Kidney glomerular epithelial cell (primary cell): ENCODE data around the gene NLGN1.
"Not testable (repeated sequence)": the region's sequence is repeated elsewhere in the genome, so short reads cannot be mapped to it uniquely, and the experiment has no call there.

Source experiments
- DNase-seq: peaks from one replicate; lab custom pipeline; 2025; lab: John Stamatoyannopoulos, UW

Gene NLGN1

GRCh38 chr3:174168538-174169254, 771.2 kb downstream of the NLGN1 start:
- no peak for DNase-seq

GRCh38 chr3:174169736-174170135, 772.2 kb downstream of the NLGN1 start:
- DNase-seq: no peak

DNA sequence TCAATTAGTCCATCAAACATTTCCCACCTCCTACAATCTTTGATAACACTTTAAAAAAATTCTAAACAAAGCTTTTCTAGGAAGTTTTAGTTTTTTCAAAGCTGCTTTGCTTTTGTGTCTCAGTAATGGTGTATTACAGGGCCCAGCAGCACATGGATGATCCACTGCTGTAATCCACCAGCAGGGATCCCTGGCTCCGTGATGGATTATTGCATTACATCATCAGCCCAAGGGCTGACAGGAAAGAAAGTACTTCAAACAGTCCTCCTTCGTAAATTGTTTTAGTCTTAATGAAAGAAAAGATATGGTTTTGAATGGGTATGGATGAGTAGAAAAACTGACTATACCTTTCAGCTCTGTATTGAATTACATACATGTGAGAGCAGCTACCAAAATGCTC, 772.7 kb downstream of the NLGN1 start:
- DNase-seq: no peak

DNA sequence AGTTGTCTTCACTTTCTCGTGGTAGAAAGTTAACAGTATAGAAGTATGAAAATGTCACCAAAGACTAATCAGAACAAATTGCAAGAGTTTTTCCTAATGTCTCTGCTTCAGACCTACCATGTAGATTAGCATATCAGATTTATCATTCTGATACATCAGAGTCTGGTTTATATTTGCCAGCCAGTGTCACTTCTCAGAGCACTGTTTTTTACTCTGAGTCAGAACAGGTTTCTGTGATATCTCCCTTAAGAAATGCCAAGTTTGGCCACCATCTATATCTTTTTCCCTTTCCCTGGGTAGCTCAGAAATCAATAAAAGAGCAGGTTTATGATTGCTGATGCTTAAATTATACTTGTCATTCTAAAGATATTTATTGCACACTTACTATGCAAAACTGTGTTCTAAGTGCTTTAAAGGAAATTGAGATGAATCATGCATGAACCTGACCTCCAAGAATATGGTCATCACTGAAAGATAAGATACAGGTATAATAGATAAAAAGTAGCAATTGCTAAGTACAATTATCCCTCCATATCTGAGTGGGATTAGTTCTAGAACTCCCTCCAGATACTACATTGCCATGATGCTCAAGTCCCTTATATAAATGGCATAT, 788.9 kb downstream of the NLGN1 start:
- no peak for DNase-seq

GRCh38 chr3:174191380-174191779, 793.8 kb downstream of the NLGN1 start:
- DNase-seq: no peak

GRCh38 chr3:174191895-174192294, 794.4 kb downstream of the NLGN1 start:
- DNase-seq: no peak

GRCh38 chr3:174192471-174192870, 794.9 kb downstream of the NLGN1 start:
- DNase-seq: no peak

DNA sequence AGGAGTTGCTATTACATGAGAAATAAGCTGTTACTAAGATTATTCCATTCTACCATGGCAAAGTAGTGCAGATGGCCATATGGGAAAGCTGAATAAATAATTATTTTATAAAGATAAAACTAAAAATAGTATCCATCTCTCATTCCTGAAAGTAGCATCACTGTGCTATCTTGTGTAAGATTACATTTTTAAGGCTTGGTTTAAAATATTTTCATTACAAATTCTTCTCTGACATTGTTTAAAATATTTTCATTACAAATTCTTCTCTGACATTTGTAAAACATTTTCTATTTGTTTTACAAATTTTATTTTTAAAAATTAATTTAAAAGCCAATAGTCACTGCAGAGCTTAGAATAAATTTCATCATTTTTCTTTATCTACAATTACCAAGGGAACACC, 796.1 kb downstream of the NLGN1 start:
- DNase-seq: no peak

GRCh38 chr3:174197416-174197815, 799.9 kb downstream of the NLGN1 start:
- no peak for DNase-seq

DNA sequence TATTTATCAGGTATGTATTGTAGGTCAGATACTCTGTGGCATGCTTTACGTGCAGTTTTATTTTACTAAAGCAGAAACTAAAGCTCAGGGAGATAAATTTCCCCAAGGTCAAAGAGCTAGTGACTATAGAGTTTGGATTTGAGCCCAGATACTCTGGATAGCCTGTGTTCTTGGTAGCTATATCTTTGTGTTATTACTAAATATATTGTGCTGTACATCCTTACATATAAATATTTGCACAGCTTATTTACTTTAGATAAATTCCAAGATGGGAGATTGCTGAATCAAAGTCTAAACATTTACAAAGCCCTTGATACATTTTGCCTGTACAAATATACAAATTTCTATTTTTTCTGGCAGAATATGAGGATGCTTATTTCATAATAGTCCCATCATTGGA, 800.7 kb downstream of the NLGN1 start:
- DNase-seq: no peak

GRCh38 chr3:174199696-174200095, 802.2 kb downstream of the NLGN1 start:
- no peak for DNase-seq

DNA sequence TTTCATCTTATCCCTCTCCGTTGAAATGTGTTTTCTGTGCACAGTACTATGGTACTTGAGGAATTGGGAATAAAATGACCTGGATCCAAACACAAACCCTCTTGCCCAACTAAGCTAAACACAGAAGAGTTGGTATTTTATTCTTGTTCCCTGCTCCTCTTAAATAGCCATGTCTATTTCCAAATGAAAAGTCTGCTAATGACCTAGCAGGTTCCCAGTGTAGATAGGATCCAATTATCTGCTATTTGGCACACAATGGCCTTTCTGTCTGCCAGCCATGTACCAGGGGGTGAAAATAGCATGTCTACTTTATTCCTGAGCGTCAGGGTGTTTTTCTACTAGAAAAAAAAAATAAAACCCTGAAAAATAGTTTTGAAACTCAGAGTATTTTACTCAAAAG, 804.6 kb downstream of the NLGN1 start:
- no peak for DNase-seq

GRCh38 chr3:174202561-174202960, 805.0 kb downstream of the NLGN1 start:
- DNase-seq: peak; percentile 15

- no peak for DNase-seq
Measured at GRCh38 chr3:174204765-174205164, 807.2 kb downstream of the NLGN1 start.

GRCh38 chr3:174206607-174207192, 809.2 kb downstream of the NLGN1 start:
- DNase-seq: no peak

GRCh38 chr3:174208161-174208560, 810.6 kb downstream of the NLGN1 start:
- no peak for DNase-seq

- DNase-seq: not testable (repeated sequence)
Measured at GRCh38 chr3:174211896-174212295, 814.4 kb downstream of the NLGN1 start.

- no peak for DNase-seq
Measured at GRCh38 chr3:174215456-174215855, 817.9 kb downstream of the NLGN1 start.

- no peak for DNase-seq
Measured at GRCh38 chr3:174216019-174216418, 818.5 kb downstream of the NLGN1 start.

- DNase-seq: no peak
Measured at GRCh38 chr3:174216946-174217718, 819.6 kb downstream of the NLGN1 start.

DNA sequence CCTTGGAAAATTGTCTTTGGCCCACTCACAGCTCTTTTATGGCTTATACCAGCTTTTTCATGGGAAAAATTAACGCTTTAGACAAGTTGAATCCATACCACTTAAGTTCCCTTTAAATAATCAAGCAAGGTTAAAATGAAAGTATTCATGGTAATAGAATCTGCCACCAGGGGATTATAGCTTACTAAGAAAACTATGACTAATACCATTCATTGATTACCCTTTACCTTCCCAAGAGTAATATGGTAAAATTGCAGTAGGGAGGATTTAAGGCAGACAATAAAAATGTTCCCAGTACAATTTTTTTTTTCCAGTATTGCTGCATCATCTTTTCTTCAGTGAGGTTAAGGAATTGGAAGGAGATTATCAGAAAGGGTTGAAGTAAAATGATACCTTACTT, 820.5 kb downstream of the NLGN1 start:
- DNase-seq: no peak

DNA sequence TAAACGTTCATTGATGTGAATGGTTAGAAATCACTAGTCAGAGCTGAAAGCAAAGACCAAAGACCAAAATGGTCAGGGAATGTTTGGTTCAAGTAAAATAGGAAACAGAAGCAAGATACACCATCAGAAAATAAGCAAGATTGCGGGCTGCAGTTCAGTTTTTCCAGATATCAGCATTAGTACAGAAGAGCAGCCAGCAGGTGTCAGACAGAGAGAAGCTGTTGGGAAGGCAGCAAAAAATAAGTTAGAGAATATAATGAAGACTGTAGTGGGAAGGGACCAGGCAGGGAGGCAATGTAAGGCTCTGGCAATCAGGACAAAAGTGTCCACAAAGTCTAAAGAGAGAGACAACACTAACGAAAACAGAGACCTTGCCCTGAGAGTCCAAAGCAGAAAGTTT, 822.2 kb downstream of the NLGN1 start:
- no peak for DNase-seq
